Esophagus muscularis mucosa (tissue), 4 donors: Measurements from ENCODE around the gene PLB1. TPM values are rescaled to one million over a fixed set of nuclear protein-coding genes. Genes with fewer than 3 reads are reported as not detected.

Source experiments
- DNase-seq: peaks from one replicate; pipeline ENCODE4 v3.0.0-alpha.2; 2017; ENCODE audit errors: extremely low spot score
- H3K27ac ChIP-seq, 4 donors: fragments of 200-600 bp; sonication (generic); replicated peaks in 1 of 4; 1 replicate in 3 of 4; 2 replicates in 1 of 4; pipeline ENCODE4 v1.5.1; 2016 to 2019; ENCODE audit warnings: mild to moderate bottlenecking in 1 of 4
- H3K27me3 ChIP-seq, 4 donors: fragments of 200-600 bp; sonication (generic); one replicate each; pipeline versions ENCODE4 v1.5.1 to v1.6.0; 2016 to 2019
- H3K36me3 ChIP-seq, 4 donors: fragments of 200-600 bp; sonication (generic); one replicate each; pipeline ENCODE4 v1.5.1; 2016 to 2019
- H3K4me1 ChIP-seq, 4 donors: fragments of 200-600 bp; sonication (generic); one replicate each; pipeline ENCODE4 v1.5.1; 2016 to 2019
- H3K4me3 ChIP-seq, 4 donors: fragments of 200-600 bp; sonication (generic); 1 replicate in 2 of 4; 2 replicates in 2 of 4; pipeline ENCODE4 v1.5.1; 2016 to 2019; ENCODE audit warnings: mild to moderate bottlenecking in 4 of 4, moderate library complexity in 1 of 4
- H3K9me3 ChIP-seq, 4 donors: fragments of 200-600 bp; sonication (generic); 1 replicate in 3 of 4; 2 replicates in 1 of 4; pipeline ENCODE4 v1.5.1; 2016 to 2019
- CTCF ChIP-seq, 3 experiments: fragments of 200-600 bp in 2 of 3; fragments of 450-650 bp in 1 of 3; sonication (generic) in 2 of 3; IDR thresholded peaks; one replicate each; pipeline ENCODE4 v1.5.1; 2017 to 2019; ENCODE audit warnings: antibody characterized with exemption in 3 of 3, mild to moderate bottlenecking in 2 of 3, moderate library complexity in 1 of 3
- EP300 ChIP-seq: sonication (generic); formaldehyde crosslinking; IDR thresholded peaks from one replicate; pipeline ENCODE4 v1.6.1; 2017; ENCODE audit warnings: antibody characterized with exemption
- POLR2A ChIP-seq: fragments of 450-650 bp; IDR thresholded peaks from one replicate; pipeline ENCODE4 v1.6.1; 2017; ENCODE audit warnings: antibody characterized with exemption, moderate library complexity, mild to moderate bottlenecking, low read depth
- POLR2AphosphoS5 ChIP-seq, 2 donors: sonication (generic); formaldehyde crosslinking; IDR thresholded peaks; one replicate each; pipeline ENCODE4 v1.6.1; 2017; ENCODE audit warnings: antibody characterized with exemption in 2 of 2
- WGBS: methylation state at CpG from one replicate; pipeline ENCODE4 v1.1.5; 2018; 5-methylcytosine and 5-hydroxymethylcytosine counted together
- intact Hi-C: fragments of 100-400 bp; cut with DNase I; formaldehyde crosslinking; loops from one replicate; pipeline ENCODE4 v1.15.1; 2023
- total RNA-seq, 4 donors: library from RNA; depleted of rRNA; stranded (reverse); fragments of >200 nt; gene quantifications; one replicate each; pipeline versions ENCODE4 v1.1.0 to v1.2.1, GENCODE V29; 2016

PLB1 gene
- total RNA-seq, 4 donors from 2014 or later: 2.5 to 11.1 (median 7.7) TPM

GRCh38 chr2:28448793-28449100 is 47.1 kb upstream of the PLB1 start:
- DNase-seq: no peak
- TF ChIP-seq POLR2A (no peak), CTCF (IDR thresholded peaks at IDR 0.05) (no peak), EP300 (no peak), POLR2AphosphoS5 (IDR thresholded peaks at IDR 0.05) (no peak)

GRCh38 chr2:28449126-28449487 is 46.8 kb upstream of the PLB1 start:
- no peaks in the 10 kb centered on the region for H3K36me3 ChIP-seq
- H3K4me3 ChIP-seq: no peak overlapping the region
- no peaks in the 10 kb centered on the region for H3K9me3 ChIP-seq
- peaks cover 0 to 15% (median 0%) of the 10 kb centered on the region in 4 donors for H3K4me1 ChIP-seq
- H3K27ac ChIP-seq: no peak overlapping the region
- no peak for TF ChIP-seq POLR2AphosphoS5 (IDR thresholded peaks at IDR 0.05)
- TF ChIP-seq CTCF (IDR thresholded peaks at IDR 0.05): no peak
- no peak for TF ChIP-seq POLR2A
- no peak for TF ChIP-seq EP300
- no peaks in the 10 kb centered on the region for H3K27me3 ChIP-seq
- DNase-seq: no peak
- intact Hi-C loops: no loop called here
- 88% methylated on average over 6 of the region's 6 CpGs for WGBS

More at GRCh38 chr2:28448793-28449100, 47.1 kb upstream of the PLB1 start:
- Histone ChIP-seq H3K27ac (peak overlapping the region in 1 of 4 donors; percentile 40), H3K27me3 (no peaks in the 10 kb centered on the region), H3K36me3 (no peaks in the 10 kb centered on the region), H3K9me3 (no peaks in the 10 kb centered on the region), H3K4me3 (no peak overlapping the region), H3K4me1 (peaks cover 0 to 15% (median 0%) of the 10 kb centered on the region in 4 donors)
- intact Hi-C loops: no loop called here
- 97% methylated on average over 3 of the region's 3 CpGs for WGBS

- WGBS: 60% methylated on average over 17 of the region's 17 CpGs
- intact Hi-C loops: loop anchor here (5.0 to 10.0 kb wide), 2 partner anchors 695 to 767 kb away; no protein-coding TSS in a partner anchor
These were observed 46.1 kb upstream of the PLB1 start for GRCh38 chr2:28449488-28450395.

GRCh38 chr2:28450901-28451565 is 44.8 kb upstream of the PLB1 start:
- no peaks in the 10 kb centered on the region for H3K9me3 ChIP-seq
- no peaks in the 10 kb centered on the region for H3K36me3 ChIP-seq
- H3K27ac ChIP-seq: no peak overlapping the region
- H3K4me3 ChIP-seq: no peak overlapping the region
- 90% methylated on average over 15 of the region's 15 CpGs for WGBS
- intact Hi-C loops: loop anchor here (5.0 to 10.0 kb wide), 2 partner anchors 696 to 769 kb away; no protein-coding TSS in a partner anchor
- TF ChIP-seq EP300 (no peak), CTCF (IDR thresholded peaks at IDR 0.05) (no peak), POLR2AphosphoS5 (IDR thresholded peaks at IDR 0.05) (no peak), POLR2A (no peak)
- peaks cover 0 to 11% (median 0%) of the 10 kb centered on the region in 4 donors for H3K4me1 ChIP-seq
- DNase-seq: no peak
- H3K27me3 ChIP-seq: no peaks in the 10 kb centered on the region

More at GRCh38 chr2:28449488-28450395, 46.1 kb upstream of the PLB1 start:
- Histone ChIP-seq H3K4me1 (peaks cover 0 to 15% (median 0%) of the 10 kb centered on the region in 4 donors), H3K36me3 (no peaks in the 10 kb centered on the region), H3K27ac (no peak overlapping the region), H3K4me3 (no peak overlapping the region), H3K27me3 (no peaks in the 10 kb centered on the region), H3K9me3 (no peaks in the 10 kb centered on the region)
- no peak for TF ChIP-seq POLR2AphosphoS5 (IDR thresholded peaks at IDR 0.05)
- TF ChIP-seq EP300: no peak
- DNase-seq: no peak
